ENCODE results near the gene RASA3.

The RASA3 gene

GRCh38 chr13:113974304-113975281, 157.8 kb downstream of the RASA3 start:
- Mint-ChIP-seq H3K4me3 (no peak overlapping the region), H3K27ac (peak overlapping the region in 1 of 2 donors; percentile 59), H3K27me3 (no peaks in the 10 kb centered on the region), H3K9me3 (no peaks in the 10 kb centered on the region), H3K4me1 (peaks cover 11% of the 10 kb centered on the region)
- ATAC-seq (no peak), DNase-seq (no peak)

- H3K27ac Mint-ChIP-seq: peak within 1 kb of the TSS; percentile 33 to 86
- DNase-seq: no peak
- no peaks in the 10 kb centered on the region for H3K27me3 Mint-ChIP-seq
- no peak for ATAC-seq
- peaks cover 11% of the 10 kb centered on the region for H3K4me1 Mint-ChIP-seq
- H3K9me3 Mint-ChIP-seq: no peaks in the 10 kb centered on the region
- peak within 1 kb of the TSS in 1 of 2 donors; percentile 22 for H3K4me3 Mint-ChIP-seq
These were observed 158.9 kb downstream of the RASA3 start, which contains the start of gene C13orf46 for GRCh38 chr13:113973218-113974164. Gene C13orf46, minus strand, starts transcription at chr13:113974076. Its CDS starts 79 bp downstream, at chr13:113973997.

GRCh38 chr13:113972451-113973217, 159.8 kb downstream of the RASA3 start:
- no peaks in the 10 kb centered on the region for H3K9me3 Mint-ChIP-seq
- DNase-seq: no peak
- peak overlapping the region in 1 of 2 donors; percentile 86 for H3K27ac Mint-ChIP-seq
- H3K27me3 Mint-ChIP-seq: no peaks in the 10 kb centered on the region
- ATAC-seq: no peak
- H3K4me3 Mint-ChIP-seq: no peak overlapping the region
- peaks cover 11% of the 10 kb centered on the region for H3K4me1 Mint-ChIP-seq

- ATAC-seq: peak; percentile 31
- no peak for DNase-seq
- H3K4me3 Mint-ChIP-seq: no peak overlapping the region
- H3K27me3 Mint-ChIP-seq: no peaks in the 10 kb centered on the region
- peaks cover 3% of the 10 kb centered on the region for H3K4me1 Mint-ChIP-seq
- no peak overlapping the region for H3K27ac Mint-ChIP-seq
- no peaks in the 10 kb centered on the region for H3K9me3 Mint-ChIP-seq
These were observed 160.8 kb downstream of the RASA3 start for GRCh38 chr13:113971471-113972231.

- Mint-ChIP-seq H3K4me1 (no peaks in the 10 kb centered on the region), H3K27ac (peak overlapping the region in 1 of 2 donors; percentile 29), H3K4me3 (no peak overlapping the region), H3K27me3 (no peaks in the 10 kb centered on the region), H3K9me3 (no peaks in the 10 kb centered on the region)
- ATAC-seq (no peak), DNase-seq (no peak)
These were observed 161.5 kb downstream of the RASA3 start for GRCh38 chr13:113970810-113971470.

- Mint-ChIP-seq H3K27ac (peak overlapping the region in 1 of 2 donors; percentile 8), H3K4me3 (no peak overlapping the region), H3K4me1 (no peaks in the 10 kb centered on the region), H3K27me3 (no peaks in the 10 kb centered on the region), H3K9me3 (no peaks in the 10 kb centered on the region)
- DNase-seq (no peak), ATAC-seq (no peak)
These were observed 162.3 kb downstream of the RASA3 start for GRCh38 chr13:113969973-113970611.

- no peaks in the 10 kb centered on the region for H3K4me1 Mint-ChIP-seq
- no peaks in the 10 kb centered on the region for H3K27me3 Mint-ChIP-seq
- H3K4me3 Mint-ChIP-seq: no peak overlapping the region
- no peak for DNase-seq
- H3K9me3 Mint-ChIP-seq: no peaks in the 10 kb centered on the region
- peak overlapping the region in 1 of 2 donors; percentile 15 for H3K27ac Mint-ChIP-seq
- no peak for ATAC-seq
These were observed 163.0 kb downstream of the RASA3 start for GRCh38 chr13:113969311-113969972.

- Mint-ChIP-seq H3K27ac (peak overlapping the region in 1 of 2 donors; percentile 37), H3K27me3 (no peaks in the 10 kb centered on the region), H3K4me3 (no peak overlapping the region), H3K9me3 (no peaks in the 10 kb centered on the region), H3K4me1 (no peaks in the 10 kb centered on the region)
- DNase-seq: no peak
- ATAC-seq: no peak
These were observed 163.7 kb downstream of the RASA3 start for GRCh38 chr13:113968463-113969310.

- Mint-ChIP-seq H3K9me3 (no peaks in the 10 kb centered on the region), H3K4me1 (no peaks in the 10 kb centered on the region), H3K27ac (no peak overlapping the region), H3K27me3 (no peaks in the 10 kb centered on the region), H3K4me3 (no peak overlapping the region)
- ATAC-seq (no peak), DNase-seq (no peak)
These were observed 164.5 kb downstream of the RASA3 start for GRCh38 chr13:113967729-113968462.

GRCh38 chr13:113967206-113967720, 165.2 kb downstream of the RASA3 start:
- H3K4me3 Mint-ChIP-seq: no peak overlapping the region
- H3K27ac Mint-ChIP-seq: no peak overlapping the region
- ATAC-seq: no peak

GRCh38 chr13:113965968-113966884, 166.2 kb downstream of the RASA3 start:
- Mint-ChIP-seq H3K9me3 (no peaks in the 10 kb centered on the region), H3K27ac (no peak overlapping the region), H3K4me1 (no peaks in the 10 kb centered on the region), H3K27me3 (no peaks in the 10 kb centered on the region), H3K4me3 (no peak overlapping the region)
- DNase-seq: no peak
- no peak for ATAC-seq

More at GRCh38 chr13:113967206-113967720, 165.2 kb downstream of the RASA3 start:
- Mint-ChIP-seq H3K27me3 (no peaks in the 10 kb centered on the region), H3K4me1 (no peaks in the 10 kb centered on the region), H3K9me3 (no peaks in the 10 kb centered on the region)
- DNase-seq: no peak
